H1 (cell line): Measurements from ENCODE around the gene SMARCC1. TPM values are rescaled to one million over a fixed set of nuclear protein-coding genes. Genes with fewer than 3 reads are reported as not detected.

ENCODE experiments used
- CTCF ChIA-PET: fragments of 300-600 bp; sonication (Branson Sonifier 250); formaldehyde crosslinking; loops from one replicate; lab custom pipeline; 2021; ENCODE audit not compliant: partially characterized antibody; lab: Charles Lee
- POLR2A ChIA-PET: fragments of 300-600 bp; sonication (Branson Sonifier 250); formaldehyde crosslinking; loops from one replicate; lab custom pipeline; 2021; ENCODE audit warnings: inconsistent platforms; ENCODE audit not compliant: partially characterized antibody; lab: Charles Lee
- DNase-seq, 2 experiments: peaks; one replicate each; pipeline versions ENCODE4 v3.0.0 to v3.0.0-alpha.2; 2010 to 2022; ENCODE audit warnings: low spot score in 2 of 2, low read depth in 1 of 2, mixed read lengths in 1 of 2
- FAIRE-seq: peaks from 2 replicates; lab custom pipeline; 2011; peaks lifted over from hg19 to GRCh38; lab: Jason Lieb, UNC
- H2AFZ ChIP-seq: 2 replicates; pipeline ENCODE4 v1.8.1; 2012; ENCODE audit warnings: low read length, inconsistent platforms
- H2AK5ac ChIP-seq: 2 replicates; pipeline ENCODE4 v1.6.1; 2013; ENCODE audit warnings: low read depth, low read length
- H2BK120ac ChIP-seq: replicated peaks from 2 replicates; pipeline ENCODE3; 2013; ENCODE audit warnings: low read depth, low read length, inconsistent platforms
- H2BK12ac ChIP-seq: 2 replicates; pipeline ENCODE4 v1.6.1; 2013; ENCODE audit warnings: low read depth, low read length
- H2BK15ac ChIP-seq: 2 replicates; pipeline ENCODE4 v1.6.1; 2013; ENCODE audit warnings: low read length
- H2BK20ac ChIP-seq: 2 replicates; pipeline ENCODE4 v1.6.1; 2013; ENCODE audit warnings: low read length
- H2BK5ac ChIP-seq: 2 replicates; pipeline ENCODE4 v1.6.1; 2013; ENCODE audit warnings: low read depth, low read length
- H3K14ac ChIP-seq: 2 replicates; pipeline ENCODE4 v1.6.1; 2013; ENCODE audit warnings: inconsistent platforms; ENCODE audit not compliant: insufficient read length
- H3K18ac ChIP-seq: 2 replicates; pipeline ENCODE4 v1.6.1; 2013; ENCODE audit warnings: low read length; ENCODE audit errors: extremely low read depth
- H3K23ac ChIP-seq: 2 replicates; pipeline ENCODE4 v1.6.1; 2013; ENCODE audit warnings: inconsistent platforms; ENCODE audit not compliant: insufficient read length
- H3K23me2 ChIP-seq: 2 replicates; pipeline ENCODE4 v1.6.1; 2013; ENCODE audit warnings: low read depth, low read length
- H3K27ac ChIP-seq: 2 replicates; pipeline ENCODE4 v1.6.1; 2011; ENCODE audit warnings: low read depth, low read length, inconsistent platforms
- H3K27me3 ChIP-seq, 4 experiments: replicated peaks in 1 of 4; 1 replicate in 1 of 4; 2 replicates in 3 of 4; pipeline versions ENCODE4 v1.6.1 to v1.8.1; 2011 to 2013; ENCODE audit warnings: low read length in 3 of 4, mild to moderate bottlenecking in 3 of 4, inconsistent platforms in 2 of 4, mixed read lengths in 2 of 4, moderate library complexity in 1 of 4; ENCODE audit not compliant: control insufficient read depth in 3 of 4, insufficient read depth in 3 of 4; ENCODE audit errors: extremely low read depth in 1 of 4
- H3K36me3 ChIP-seq, 4 experiments: 2 replicates each; pipeline versions ENCODE4 v1.6.1 to v1.8.1; 2011 to 2013; ENCODE audit warnings: mild to moderate bottlenecking in 4 of 4, low read length in 3 of 4, moderate library complexity in 2 of 4, control low read depth in 1 of 4, inconsistent platforms in 1 of 4; ENCODE audit not compliant: insufficient read depth in 4 of 4, control insufficient read depth in 2 of 4
- H3K4ac ChIP-seq: replicated peaks from 2 replicates; pipeline ENCODE3; 2013; ENCODE audit warnings: low read length, low read depth, mixed read lengths, inconsistent platforms; ENCODE audit not compliant: insufficient read length
- H3K4me1 ChIP-seq, 4 experiments: replicated peaks in 1 of 4; 1 replicate in 1 of 4; 2 replicates in 3 of 4; pipeline versions ENCODE4 v1.6.1 to v1.8.1; 2011 to 2013; ENCODE audit warnings: low read length in 3 of 4, inconsistent platforms in 2 of 4, mixed read lengths in 1 of 4; ENCODE audit not compliant: insufficient read depth in 4 of 4, control insufficient read depth in 3 of 4
- H3K4me2 ChIP-seq, 2 experiments: 2 replicates each; pipeline versions ENCODE4 v1.6.1 to v1.8.1; 2011 to 2013; ENCODE audit warnings: low read depth in 2 of 2, low read length in 2 of 2, control low read depth in 1 of 2, inconsistent platforms in 1 of 2, mild to moderate bottlenecking in 1 of 2; ENCODE audit not compliant: insufficient read depth in 1 of 2
- H3K4me3 ChIP-seq, 4 experiments: fragments of 200-600, 300-600 bp in 1 of 4; sonication (generic), shearing (Covaris generic), sonication (Bioruptor Twin) in 1 of 4; 2 replicates each; pipeline versions ENCODE4 v1.5.1 to v1.8.1; 2011 to 2016; ENCODE audit warnings: low read length in 4 of 4, low read depth in 3 of 4, control low read depth in 2 of 4, inconsistent platforms in 2 of 4, mild to moderate bottlenecking in 2 of 4, mixed read lengths in 1 of 4, moderate library complexity in 1 of 4; ENCODE audit not compliant: insufficient read depth in 2 of 4; ENCODE audit errors: extremely low read depth in 1 of 4
- H3K56ac ChIP-seq: replicated peaks from 2 replicates; pipeline ENCODE3; 2013; ENCODE audit warnings: low read depth, mild to moderate bottlenecking, mixed read lengths, low read length, inconsistent platforms; ENCODE audit not compliant: insufficient read length
- H3K79me1 ChIP-seq: 2 replicates; pipeline ENCODE4 v1.6.1; 2013; ENCODE audit warnings: low read depth, low read length, control low read depth
- H3K79me2 ChIP-seq, 2 experiments: 2 replicates each; pipeline versions ENCODE4 v1.6.1 to v1.8.1; 2012 to 2013; ENCODE audit warnings: low read length in 2 of 2, mild to moderate bottlenecking in 2 of 2, inconsistent platforms in 1 of 2; ENCODE audit not compliant: insufficient read depth in 2 of 2, control insufficient read depth in 1 of 2
- H3K9ac ChIP-seq, 4 experiments: replicated peaks in 1 of 4; 1 replicate in 1 of 4; 2 replicates in 3 of 4; pipeline versions ENCODE4 v1.6.1 to v1.8.1; 2011 to 2013; ENCODE audit warnings: low read depth in 3 of 4, low read length in 3 of 4, control low read depth in 2 of 4, mild to moderate bottlenecking in 2 of 4, moderate library complexity in 2 of 4, inconsistent platforms in 1 of 4; ENCODE audit errors: extremely low read depth in 1 of 4
- H3K9me3 ChIP-seq, 2 experiments: 2 replicates each; pipeline versions ENCODE4 v1.6.1 to v1.8.1; 2012 to 2013; ENCODE audit warnings: mild to moderate bottlenecking in 2 of 2, moderate library complexity in 2 of 2, control low read depth in 1 of 2, inconsistent platforms in 1 of 2, low read depth in 1 of 2, low read length in 1 of 2, mixed read lengths in 1 of 2; ENCODE audit not compliant: insufficient read depth in 2 of 2
- H4K20me1 ChIP-seq, 2 experiments: replicated peaks in 1 of 2; 2 replicates each; pipeline versions ENCODE3 to v1.8.1; 2011 to 2013; ENCODE audit warnings: inconsistent platforms in 2 of 2, low read length in 2 of 2, mild to moderate bottlenecking in 1 of 2; ENCODE audit not compliant: insufficient read depth in 2 of 2, control insufficient read depth in 1 of 2
- H4K5ac ChIP-seq: 2 replicates; pipeline ENCODE4 v1.6.1; 2013; ENCODE audit warnings: low read length, low read depth, mixed read lengths, inconsistent platforms; ENCODE audit not compliant: insufficient read length
- H4K8ac ChIP-seq: 2 replicates; pipeline ENCODE4 v1.8.0; 2013; ENCODE audit warnings: mild to moderate bottlenecking, moderate library complexity, low read length, inconsistent platforms; ENCODE audit not compliant: insufficient read depth; ENCODE audit errors: extremely low read depth
- H4K91ac ChIP-seq: replicated peaks from 2 replicates; pipeline ENCODE3; 2013; ENCODE audit warnings: low read length, mixed read lengths, inconsistent platforms; ENCODE audit not compliant: insufficient read length
- CREB1 ChIP-seq: IDR thresholded peaks from 2 replicates; pipeline ENCODE4 v1.6.1; 2012; ENCODE audit warnings: inconsistent platforms
- EZH2 ChIP-seq: fragments of 200-600 bp; sonication (generic); IDR thresholded peaks from 2 replicates; pipeline ENCODE4 v1.7.1; 2012; ENCODE audit warnings: low read depth, mild to moderate bottlenecking, moderate library complexity, low read length, inconsistent platforms; ENCODE audit not compliant: severe bottlenecking
- FOSL1 ChIP-seq: IDR thresholded peaks from 2 replicates; pipeline ENCODE4 v1.6.1; 2011; ENCODE audit warnings: mild to moderate bottlenecking, low read depth, low read length, moderate library complexity; ENCODE audit not compliant: insufficient read depth
- GABPA ChIP-seq: IDR thresholded peaks from 2 replicates; pipeline ENCODE4 v1.6.1; 2011; ENCODE audit warnings: mild to moderate bottlenecking, low read length, moderate library complexity, borderline replicate concordance; ENCODE audit not compliant: insufficient read depth
- HDAC6 ChIP-seq: IDR thresholded peaks from one replicate; pipeline ENCODE4 v1.7.1; 2012; ENCODE audit warnings: low read depth, mild to moderate bottlenecking, inconsistent platforms, low read length, moderate library complexity
- JUN ChIP-seq: IDR thresholded peaks from 2 replicates; pipeline ENCODE4 v1.6.1; 2011; ENCODE audit warnings: low read depth, mild to moderate bottlenecking, improper control_type of control experiment, low read length
- NANOG ChIP-seq: IDR thresholded peaks from 2 replicates; pipeline ENCODE4 v1.6.1; 2011; ENCODE audit warnings: low read length, low read depth, mild to moderate bottlenecking, inconsistent platforms; ENCODE audit not compliant: insufficient read depth, poor library complexity, severe bottlenecking
- NRF1 ChIP-seq: IDR thresholded peaks from 2 replicates; pipeline ENCODE4 v1.6.1; 2011; ENCODE audit warnings: mild to moderate bottlenecking, low read depth, low read length, improper control_type of control experiment
- POLR2A ChIP-seq, 2 experiments: IDR thresholded peaks; 1 replicate in 1 of 2; 2 replicates in 1 of 2; pipeline ENCODE4 v1.6.1; 2011; ENCODE audit warnings: low read depth in 2 of 2, low read length in 2 of 2, mild to moderate bottlenecking in 2 of 2; ENCODE audit errors: control extremely low read depth in 1 of 2
- POLR2AphosphoS5 ChIP-seq: IDR thresholded peaks from 2 replicates; pipeline ENCODE4 v1.6.1; 2011; ENCODE audit warnings: low read depth, low read length
- RXRA ChIP-seq: IDR thresholded peaks from 2 replicates; pipeline ENCODE4 v1.6.1; 2011; ENCODE audit warnings: low read depth, mild to moderate bottlenecking, low read length, moderate library complexity; ENCODE audit not compliant: insufficient read depth
- SIN3A ChIP-seq, 2 experiments: IDR thresholded peaks in 1 of 2; conservative IDR thresholded peaks in 1 of 2; 2 replicates each; pipeline ENCODE4 v1.6.1; 2011 to 2012; ENCODE audit warnings: low read length in 2 of 2, improper control_type of control experiment in 1 of 2, low read depth in 1 of 2, mild to moderate bottlenecking in 1 of 2
- SRF ChIP-seq: IDR thresholded peaks from 2 replicates; pipeline ENCODE4 v1.6.1; 2011; ENCODE audit warnings: mild to moderate bottlenecking, low read depth, low read length, moderate library complexity
- TAF1 ChIP-seq: IDR thresholded peaks from 2 replicates; pipeline ENCODE4 v1.6.1; 2011; ENCODE audit warnings: mild to moderate bottlenecking, low read depth, low read length
- TEAD4 ChIP-seq: IDR thresholded peaks from 2 replicates; pipeline ENCODE4 v1.6.1; 2012; ENCODE audit warnings: low read depth, low read length, inconsistent platforms, mixed read lengths
- WGBS, 2 experiments: shearing (Covaris generic) in 1 of 2; methylation state at CpG; one replicate each; pipeline versions ENCODE4 v1.1.6 to v1.1.7; 2013 to 2015; ENCODE audit warnings: low lambda C conversion rate in 2 of 2, mixed read lengths in 2 of 2, inconsistent platforms in 1 of 2, low coverage in 1 of 2, missing lambda C conversion rate in 1 of 2; ENCODE audit not compliant: insufficient replicate concordance in 2 of 2, insufficient coverage in 1 of 2, insufficient read length in 1 of 2; ENCODE audit errors: extremely low coverage in 1 of 2, missing lambda C conversion rate in 1 of 2; 5-methylcytosine and 5-hydroxymethylcytosine counted together
- polyA plus RNA-seq, 7 experiments: library from polyadenylated mRNA; depleted of rRNA in 3 of 7; stranded (reverse) in 5 of 7; unstranded in 2 of 7; fragments of >200 nt in 5 of 7; fragments of 200-250 nt in 2 of 7; gene quantifications; 1 replicate in 5 of 7; 2 replicates in 1 of 7; 4 replicates in 1 of 7; pipeline versions ENCODE4 v1.2.1 to v1.2.3, GENCODE V29; 2011 to 2013; ENCODE audit warnings: missing spikeins in 2 of 7, mixed read lengths in 2 of 7
- total RNA-seq: library from RNA; stranded (reverse); fragmentation: NEBNext Ultra II Directional; extraction: Animal tissue kit (Norgen Biotek cat#: 25700); gene quantifications from 2 replicates; pipeline ENCODE4 v1.2.1, GENCODE V29; 2021

Gene SMARCC1
- total and polyA plus RNA-seq, 2 of the 8 experiments (the other 6 are each of a cell fraction or from before 2014, with no cell fraction given), result 64.1 to 335 TPM

- no peak overlapping the region for H2BK12ac ChIP-seq
- H3K79me2 ChIP-seq, result no peaks in the 10 kb centered on the region
- peaks cover 0 to 6% of the 10 kb centered on the region in 2 experiments for H4K20me1 ChIP-seq
- H3K4me3 ChIP-seq, result no peak overlapping the region
- WGBS, 2 experiments, result 81% methylated on average over 1 of the region's 1 CpG; no CpG with 5 or more reads in 1 of the 2 experiments
- H2BK120ac ChIP-seq, result no peak overlapping the region
- no peak overlapping the region for H4K8ac ChIP-seq
- H3K4me2 ChIP-seq, result no peak overlapping the region
- no peak overlapping the region for H3K9ac ChIP-seq
- H3K79me1 ChIP-seq, result no peaks in the 10 kb centered on the region
- no peak overlapping the region for H3K23ac ChIP-seq
- H2BK15ac ChIP-seq, result no peak overlapping the region
- H3K4ac ChIP-seq, result no peak overlapping the region
- H2BK5ac ChIP-seq, result no peak overlapping the region
- H3K23me2 ChIP-seq, result no peaks in the 10 kb centered on the region
- H3K27ac ChIP-seq, result no peak overlapping the region
- ChIA-PET POLR2A (no interaction called here), CTCF (interaction anchor here (1.2 kb wide), 1 partner anchor 102 kb away, joined by 3 read pairs; no protein-coding TSS in a partner anchor)
- H3K27me3 ChIP-seq, result no peaks in the 10 kb centered on the region
- DNase-seq, result no peak
- H3K36me3 ChIP-seq, result peaks cover 15 to 82% (median 67%) of the 10 kb centered on the region in 4 experiments
- H4K91ac ChIP-seq, result no peak overlapping the region
- H3K14ac ChIP-seq, result no peak overlapping the region
- no peaks in the 10 kb centered on the region for H3K9me3 ChIP-seq
- FAIRE-seq, result no peak
- H4K5ac ChIP-seq, result no peak overlapping the region
- H3K18ac ChIP-seq, result no peak overlapping the region
- H2AFZ ChIP-seq, result no peak overlapping the region
- no peak overlapping the region for H2AK5ac ChIP-seq
- H3K56ac ChIP-seq, result no peak overlapping the region
- H3K4me1 ChIP-seq, result no peaks in the 10 kb centered on the region
- H2BK20ac ChIP-seq, result no peak overlapping the region
- TF ChIP-seq TAF1, result no peak
- no peak for TF ChIP-seq GABPA
- TF ChIP-seq POLR2AphosphoS5, result no peak
- no peak for TF ChIP-seq SIN3A (conservative IDR thresholded peaks at IDR 0.05 in 1 of 2, IDR thresholded peaks at IDR 0.05 in 1 of 2; ENCODE audit: low read depth in 1 of 2, low read length in 2 of 2)
- TF ChIP-seq CREB1, result no peak
- TF ChIP-seq NANOG, result no peak
- no peak for TF ChIP-seq NRF1
- no peak for TF ChIP-seq RXRA
- no peak for TF ChIP-seq SRF
- no peak for TF ChIP-seq FOSL1
- TF ChIP-seq POLR2A (IDR thresholded peaks at IDR 0.05; ENCODE audit: control extremely low read depth in 1 of 2, low read depth in 2 of 2, low read length in 2 of 2), result no peak
- TF ChIP-seq JUN, result no peak
- TF ChIP-seq HDAC6, result no peak
- TF ChIP-seq TEAD4, result no peak
- TF ChIP-seq EZH2, result no peak
Measured at GRCh38 chr3:47630810-47631209, 150.9 kb downstream of the SMARCC1 start.
